OCI-LY3 (cell line): Measurements from ENCODE around the gene IFNL4.

Experiments used
- H2AFZ ChIP-seq: fragments of 200-600, 300-600 bp; shearing (Covaris generic); 2 replicates; pipeline ENCODE4 v1.6.0; 2014; ENCODE audit warnings: antibody characterized with exemption, low read depth, low read length
- H3K27ac ChIP-seq: fragments of 200-600, 300-600 bp; sonication (generic); 2 replicates; pipeline ENCODE4 v1.5.1; 2014; ENCODE audit warnings: mild to moderate bottlenecking, low read length, moderate library complexity, mixed read lengths
- H3K27me3 ChIP-seq: fragments of 200-600, 300-600 bp; sonication (generic); 2 replicates; pipeline ENCODE4 v1.6.1; 2014; ENCODE audit warnings: low read depth, low read length, mixed read lengths
- H3K36me3 ChIP-seq: fragments of 200-600, 300-600 bp; sonication (generic); replicated peaks from 2 replicates; pipeline ENCODE3; 2014; ENCODE audit warnings: low read depth, low read length, mixed read lengths
- H3K4me1 ChIP-seq: fragments of 300-600, 200-600 bp; sonication (generic); 2 replicates; pipeline ENCODE4 v1.6.1; 2014; ENCODE audit warnings: low read length, mixed read lengths
- H3K4me2 ChIP-seq: fragments of 200-600, 300-600 bp; sonication (generic); 2 replicates; pipeline ENCODE4 v1.6.1; 2014; ENCODE audit warnings: low read length, mixed read lengths
- H3K4me3 ChIP-seq: fragments of 300-600, 200-600 bp; sonication (generic); 2 replicates; pipeline ENCODE4 v1.5.1; 2014; ENCODE audit warnings: antibody characterized with exemption, mild to moderate bottlenecking, low read length, moderate library complexity
- H3K79me2 ChIP-seq: fragments of 300-600, 200-600 bp; shearing (Covaris generic); 2 replicates; pipeline ENCODE4 v1.6.1; 2014; ENCODE audit warnings: mild to moderate bottlenecking, low read length, mixed read lengths
- H3K9ac ChIP-seq: fragments of 300-600, 200-600 bp; shearing (Covaris generic); 2 replicates; pipeline ENCODE4 v1.6.0; 2014; ENCODE audit warnings: mild to moderate bottlenecking, low read length, moderate library complexity
- H3K9me3 ChIP-seq: fragments of 200-600, 300-600 bp; shearing (Covaris generic); 2 replicates; pipeline ENCODE4 v1.6.1; 2014; ENCODE audit warnings: low read length, mixed read lengths; ENCODE audit not compliant: insufficient read depth
- H4K20me1 ChIP-seq: fragments of 200-600, 300-600 bp; sonication (generic); 2 replicates; pipeline ENCODE4 v1.6.1; 2016; ENCODE audit warnings: low read length, mixed read lengths; ENCODE audit not compliant: insufficient read depth
- EZH2phosphoT487 ChIP-seq: fragments of 200-600 bp; shearing (Covaris generic); IDR thresholded peaks from 2 replicates; pipeline ENCODE4 v1.6.1; 2018; ENCODE audit warnings: antibody characterized with exemption, mixed run types, low read depth
- TF ChIP-seq, protein P1 (sequence below): fragments of 200-600, 300-600 bp; sonication (generic); IDR thresholded peaks from 2 replicates; pipeline ENCODE4 v1.5.1; 2014; ENCODE audit warnings: antibody characterized with exemption, low read length, low read depth

Gene IFNL4

DNA sequence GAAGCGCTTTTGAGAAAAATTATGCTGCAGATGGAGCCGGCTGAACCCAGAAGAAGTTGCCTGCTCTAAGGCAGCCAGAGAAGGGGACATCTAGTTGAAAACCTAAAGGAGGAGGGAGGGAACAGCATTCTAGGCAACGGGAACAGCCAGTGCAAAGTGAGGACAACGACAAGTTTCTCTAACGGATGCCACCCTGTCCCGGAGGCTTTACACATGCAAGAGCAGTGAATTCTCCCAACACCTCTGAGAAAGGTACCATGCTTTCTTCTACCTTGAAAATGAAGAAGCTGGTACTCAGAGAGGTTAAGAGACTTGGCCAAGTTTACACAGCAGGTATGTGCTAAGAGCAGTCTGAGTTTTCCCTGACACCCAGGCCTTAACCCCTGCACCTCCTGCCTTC lies 9.7 kb downstream of the IFNL4 start:
- Histone ChIP-seq H3K79me2 (no peaks in the 10 kb centered on the region), H4K20me1 (no peaks in the 10 kb centered on the region), H2AFZ (no peak overlapping the region), H3K4me1 (peaks cover 12% of the 10 kb centered on the region), H3K4me2 (no peak overlapping the region), H3K27ac (no peak overlapping the region), H3K27me3 (0 out of 2 replicates have a peak, but pooled peaks cover 3% of the 10 kb centered on the region), H3K36me3 (no peaks in the 10 kb centered on the region), H3K9me3 (no peaks in the 10 kb centered on the region), H3K9ac (no peak overlapping the region), H3K4me3 (no peak overlapping the region)
- TF ChIP-seq, protein P1, sequence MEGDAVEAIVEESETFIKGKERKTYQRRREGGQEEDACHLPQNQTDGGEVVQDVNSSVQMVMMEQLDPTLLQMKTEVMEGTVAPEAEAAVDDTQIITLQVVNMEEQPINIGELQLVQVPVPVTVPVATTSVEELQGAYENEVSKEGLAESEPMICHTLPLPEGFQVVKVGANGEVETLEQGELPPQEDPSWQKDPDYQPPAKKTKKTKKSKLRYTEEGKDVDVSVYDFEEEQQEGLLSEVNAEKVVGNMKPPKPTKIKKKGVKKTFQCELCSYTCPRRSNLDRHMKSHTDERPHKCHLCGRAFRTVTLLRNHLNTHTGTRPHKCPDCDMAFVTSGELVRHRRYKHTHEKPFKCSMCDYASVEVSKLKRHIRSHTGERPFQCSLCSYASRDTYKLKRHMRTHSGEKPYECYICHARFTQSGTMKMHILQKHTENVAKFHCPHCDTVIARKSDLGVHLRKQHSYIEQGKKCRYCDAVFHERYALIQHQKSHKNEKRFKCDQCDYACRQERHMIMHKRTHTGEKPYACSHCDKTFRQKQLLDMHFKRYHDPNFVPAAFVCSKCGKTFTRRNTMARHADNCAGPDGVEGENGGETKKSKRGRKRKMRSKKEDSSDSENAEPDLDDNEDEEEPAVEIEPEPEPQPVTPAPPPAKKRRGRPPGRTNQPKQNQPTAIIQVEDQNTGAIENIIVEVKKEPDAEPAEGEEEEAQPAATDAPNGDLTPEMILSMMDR = no peak
- no peak for TF ChIP-seq EZH2phosphoT487

DNA sequence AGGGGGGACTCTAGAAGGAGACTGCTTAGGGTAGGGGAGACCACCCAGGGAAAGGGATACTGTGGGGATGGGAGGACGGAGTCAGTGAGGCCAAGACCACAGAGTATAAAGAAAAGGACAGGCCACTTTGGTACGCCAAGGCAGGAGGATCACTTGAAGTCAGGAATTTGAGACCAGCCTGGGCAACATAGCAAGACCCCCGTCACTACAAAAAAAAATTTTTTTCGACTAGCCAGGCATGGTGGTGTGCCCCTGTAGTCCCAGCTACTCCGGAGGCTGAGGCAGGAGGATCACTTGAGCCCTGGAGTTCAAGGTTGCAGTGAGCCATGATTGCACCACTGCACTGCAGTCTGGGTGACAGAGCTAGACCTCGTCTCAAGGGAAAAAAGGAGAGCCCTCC lies 10.4 kb downstream of the IFNL4 start:
- H3K27ac ChIP-seq = no peak overlapping the region
- H3K4me3 ChIP-seq = peak overlapping the region; percentile 61
- peak overlapping the region; percentile 50 for H3K9ac ChIP-seq
- peak overlapping the region; percentile 77 for H2AFZ ChIP-seq
- no peaks in the 10 kb centered on the region for H3K79me2 ChIP-seq
- 0 out of 2 replicates have a peak, but pooled peaks cover 7% of the 10 kb centered on the region for H3K27me3 ChIP-seq
- peak overlapping the region; percentile 65 for H3K4me2 ChIP-seq
- TF ChIP-seq EZH2phosphoT487 = no peak
- peaks cover 12% of the 10 kb centered on the region for H3K4me1 ChIP-seq
- no peaks in the 10 kb centered on the region for H3K36me3 ChIP-seq
- H3K9me3 ChIP-seq = no peaks in the 10 kb centered on the region
- no peaks in the 10 kb centered on the region for H4K20me1 ChIP-seq

DNA sequence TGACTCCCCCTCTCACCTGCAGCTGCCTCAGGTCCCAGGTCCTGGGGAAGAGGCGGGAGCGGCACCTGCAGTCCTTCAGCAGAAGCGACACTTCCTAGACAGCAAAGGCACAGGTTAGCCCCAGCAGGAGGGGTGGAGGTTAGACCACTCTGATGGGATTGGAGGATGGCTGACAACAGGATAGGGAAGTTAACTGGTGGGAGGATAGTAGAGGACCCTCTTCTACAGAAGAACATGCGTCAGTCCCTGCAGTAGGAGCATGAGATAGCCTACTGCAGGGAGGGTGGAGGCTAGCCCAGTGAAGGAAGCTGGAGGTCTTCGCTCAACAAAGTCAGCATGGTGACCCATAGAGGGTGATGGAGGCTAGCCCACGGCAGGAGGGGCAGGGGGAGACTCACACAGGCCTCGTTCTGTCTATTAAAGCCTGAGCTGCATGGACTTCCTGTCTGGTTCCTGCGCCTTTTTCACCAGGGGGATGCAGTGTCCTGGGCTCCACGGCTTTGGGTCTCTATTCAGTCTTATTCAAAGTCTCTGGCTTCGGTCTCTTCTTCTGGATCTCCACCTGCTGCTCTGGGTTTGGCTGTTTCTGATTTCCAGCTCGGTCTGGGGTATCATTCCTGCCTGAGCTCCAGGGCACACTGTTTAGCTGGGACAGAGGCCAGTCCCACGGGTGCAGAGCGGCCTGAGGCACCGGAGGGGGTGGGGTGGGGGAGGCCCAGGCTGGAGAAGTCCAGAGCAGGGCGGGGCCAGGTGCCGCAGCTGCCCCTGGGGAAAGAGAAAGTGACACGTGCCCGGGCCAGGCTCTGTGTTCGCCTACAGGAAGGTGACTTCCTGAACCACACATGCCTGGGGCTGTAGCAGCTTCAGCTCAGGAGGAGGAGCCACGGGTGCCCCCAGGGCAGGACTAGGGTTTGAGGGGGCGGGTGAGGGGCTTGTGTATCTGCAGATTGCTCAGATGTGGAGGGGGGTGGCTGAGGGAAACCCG lies 11.2 kb downstream of the IFNL4 start:
- Histone ChIP-seq H3K27ac (no peak overlapping the region), H2AFZ (peak overlapping the region; percentile 77), H3K4me3 (peak overlapping the region; percentile 61), H3K4me1 (peaks cover 12% of the 10 kb centered on the region), H3K9me3 (no peaks in the 10 kb centered on the region), H3K4me2 (peak overlapping the region; percentile 65), H3K36me3 (no peaks in the 10 kb centered on the region), H3K79me2 (no peaks in the 10 kb centered on the region), H4K20me1 (no peaks in the 10 kb centered on the region), H3K27me3 (0 out of 2 replicates have a peak, but pooled peaks cover 7% of the 10 kb centered on the region), H3K9ac (peak overlapping the region; percentile 50)
- TF ChIP-seq, protein P1 = no peak
- no peak for TF ChIP-seq EZH2phosphoT487

DNA sequence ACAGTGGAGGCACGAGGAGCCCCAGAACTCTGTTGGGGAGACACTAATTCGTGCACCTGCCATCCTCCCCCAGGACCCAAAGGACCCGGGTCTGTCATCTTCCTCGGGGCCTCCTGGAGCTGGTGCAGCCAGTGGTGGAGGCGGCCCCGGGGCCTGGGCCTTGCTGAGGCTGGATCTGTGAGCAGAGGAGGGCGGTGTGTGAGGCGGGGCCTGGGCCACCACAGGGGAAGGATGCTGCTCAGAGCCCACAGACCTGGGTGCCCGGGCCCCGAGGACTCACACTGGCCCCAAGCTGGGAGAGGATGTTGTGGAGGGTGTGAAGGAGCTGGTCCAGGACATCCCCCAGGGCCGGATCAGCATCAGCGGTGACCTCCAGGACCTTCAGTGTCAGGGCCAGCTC lies 12.1 kb downstream of the IFNL4 start:
- no peak overlapping the region for H3K4me3 ChIP-seq
- no peaks in the 10 kb centered on the region for H4K20me1 ChIP-seq
- TF ChIP-seq, protein P1 = no peak
- TF ChIP-seq EZH2phosphoT487 = no peak
- no peaks in the 10 kb centered on the region for H3K36me3 ChIP-seq
- H3K79me2 ChIP-seq = no peaks in the 10 kb centered on the region
- no peak overlapping the region for H3K27ac ChIP-seq
- no peaks in the 10 kb centered on the region for H3K9me3 ChIP-seq
- H3K27me3 ChIP-seq = 0 out of 2 replicates have a peak, but pooled peaks cover 7% of the 10 kb centered on the region
- H3K4me2 ChIP-seq = no peak overlapping the region
- peaks cover 12% of the 10 kb centered on the region for H3K4me1 ChIP-seq
- H2AFZ ChIP-seq = no peak overlapping the region
- H3K9ac ChIP-seq = no peak overlapping the region
